Measurements from ENCODE around the gene SETX.

GRCh38 chr9:132237481-132237880 lies 117.3 kb downstream of the SETX start:
- no peak for TF ChIP-seq GATA3 (IDR thresholded peaks at IDR 0.05; ENCODE audit: low read depth, low read length)
- TF ChIP-seq GATA2 (IDR thresholded peaks at IDR 0.05; ENCODE audit: low read depth, low read length): no peak
